Neural crest cell (in vitro differentiated cells): ENCODE data around the gene BIN2. TPM values are rescaled to one million over a fixed set of nuclear protein-coding genes. Genes with fewer than 3 reads are reported as not detected.
A peak's percentile ranks its signal among the peaks of the same experiment; 100 is the strongest.

Experiments
- DNase-seq: peaks from one replicate; pipeline ENCODE4 v3.0.0; 2021; ENCODE audit warnings: low read depth, mixed read lengths, low spot score
- H3K27ac Mint-ChIP-seq: one replicate; pipeline ENCODE4 v1.8.0; 2021; ENCODE audit warnings: mild to moderate bottlenecking, mixed read lengths; ENCODE audit not compliant: unreplicated experiment
- H3K27me3 Mint-ChIP-seq: 2 replicates; pipeline ENCODE4 v1.8.0; 2021; ENCODE audit warnings: low read depth, mild to moderate bottlenecking, mixed read lengths
- H3K36me3 Mint-ChIP-seq: 2 replicates; pipeline ENCODE4 v1.8.0; 2021; ENCODE audit warnings: low read depth, mild to moderate bottlenecking, mixed read lengths
- H3K4me1 Mint-ChIP-seq: 2 replicates; pipeline ENCODE4 v1.8.0; 2021; ENCODE audit warnings: mixed read lengths
- H3K4me3 Mint-ChIP-seq: one replicate; pipeline ENCODE4 v1.8.0; 2021; ENCODE audit warnings: mild to moderate bottlenecking, mixed read lengths
- H3K9me3 Mint-ChIP-seq: 2 replicates; pipeline ENCODE4 v1.8.0; 2021; ENCODE audit warnings: mixed read lengths
- total RNA-seq: library from RNA; stranded (reverse); gene quantifications from 2 replicates; pipeline ENCODE4 v1.2.1, GENCODE V29; 2021
- TF ChIP-seq, protein P1 (sequence below): fragments of 200-600 bp; sonication (generic); conservative IDR thresholded peaks from 2 replicates; pipeline ENCODE4 v1.5.0; 2021; ENCODE audit warnings: antibody characterized with exemption, mild to moderate bottlenecking

The BIN2 gene
- total RNA-seq, 1 donor from 2014 or later = not detected

DNA sequence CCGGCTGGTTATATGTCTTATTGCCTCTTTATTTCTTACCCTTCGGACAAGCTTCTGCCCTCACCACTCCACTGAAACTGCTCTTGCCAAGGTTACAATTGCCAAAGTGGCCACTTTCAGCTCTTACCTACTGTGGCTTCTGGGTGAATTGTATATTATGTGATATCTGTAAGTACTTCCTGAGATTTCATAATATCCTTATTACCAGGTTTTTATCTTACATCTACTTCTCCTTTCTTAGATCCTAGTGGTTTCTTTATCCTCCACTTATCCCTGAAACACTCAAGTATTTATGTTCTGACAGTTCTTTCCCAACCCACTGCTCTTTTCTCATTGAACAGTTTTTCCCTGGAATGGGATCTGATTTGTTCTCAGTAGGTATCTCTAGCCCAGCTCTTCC, 12.0 kb upstream of the BIN2 start:
- H3K9me3 Mint-ChIP-seq = no peaks in the 10 kb centered on the region
- H3K4me1 Mint-ChIP-seq = no peaks in the 10 kb centered on the region
- TF ChIP-seq, protein P1, sequence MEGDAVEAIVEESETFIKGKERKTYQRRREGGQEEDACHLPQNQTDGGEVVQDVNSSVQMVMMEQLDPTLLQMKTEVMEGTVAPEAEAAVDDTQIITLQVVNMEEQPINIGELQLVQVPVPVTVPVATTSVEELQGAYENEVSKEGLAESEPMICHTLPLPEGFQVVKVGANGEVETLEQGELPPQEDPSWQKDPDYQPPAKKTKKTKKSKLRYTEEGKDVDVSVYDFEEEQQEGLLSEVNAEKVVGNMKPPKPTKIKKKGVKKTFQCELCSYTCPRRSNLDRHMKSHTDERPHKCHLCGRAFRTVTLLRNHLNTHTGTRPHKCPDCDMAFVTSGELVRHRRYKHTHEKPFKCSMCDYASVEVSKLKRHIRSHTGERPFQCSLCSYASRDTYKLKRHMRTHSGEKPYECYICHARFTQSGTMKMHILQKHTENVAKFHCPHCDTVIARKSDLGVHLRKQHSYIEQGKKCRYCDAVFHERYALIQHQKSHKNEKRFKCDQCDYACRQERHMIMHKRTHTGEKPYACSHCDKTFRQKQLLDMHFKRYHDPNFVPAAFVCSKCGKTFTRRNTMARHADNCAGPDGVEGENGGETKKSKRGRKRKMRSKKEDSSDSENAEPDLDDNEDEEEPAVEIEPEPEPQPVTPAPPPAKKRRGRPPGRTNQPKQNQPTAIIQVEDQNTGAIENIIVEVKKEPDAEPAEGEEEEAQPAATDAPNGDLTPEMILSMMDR = no peak
- DNase-seq = no peak
- H3K36me3 Mint-ChIP-seq = no peaks in the 10 kb centered on the region
- H3K4me3 Mint-ChIP-seq = no peak overlapping the region
- no peak overlapping the region for H3K27ac Mint-ChIP-seq
- H3K27me3 Mint-ChIP-seq = no peaks in the 10 kb centered on the region

DNA sequence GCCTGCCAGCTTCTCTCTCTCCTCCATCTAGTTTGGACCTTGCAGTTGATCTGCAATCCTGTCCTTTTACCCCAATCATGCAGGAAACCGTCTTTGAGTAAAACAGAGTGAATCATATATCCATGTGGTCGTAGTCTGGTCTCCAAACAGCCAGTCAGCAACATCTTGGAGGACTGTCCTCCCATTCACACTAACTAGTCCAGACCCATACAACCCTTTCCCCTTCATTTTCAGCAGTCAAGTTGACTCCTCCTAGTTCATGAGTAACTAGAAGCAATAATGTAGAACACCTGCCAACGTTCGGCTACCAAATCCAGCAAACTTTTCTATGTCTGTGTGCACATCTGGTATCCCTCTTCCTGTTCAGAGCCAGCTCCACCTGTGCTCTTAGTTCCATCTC, 10.8 kb upstream of the BIN2 start:
- TF ChIP-seq, protein P1 = no peak
- Mint-ChIP-seq H3K27ac (no peak overlapping the region), H3K36me3 (no peaks in the 10 kb centered on the region), H3K4me3 (no peak overlapping the region), H3K27me3 (no peaks in the 10 kb centered on the region), H3K9me3 (no peaks in the 10 kb centered on the region), H3K4me1 (no peaks in the 10 kb centered on the region)
- no peak for DNase-seq

DNA sequence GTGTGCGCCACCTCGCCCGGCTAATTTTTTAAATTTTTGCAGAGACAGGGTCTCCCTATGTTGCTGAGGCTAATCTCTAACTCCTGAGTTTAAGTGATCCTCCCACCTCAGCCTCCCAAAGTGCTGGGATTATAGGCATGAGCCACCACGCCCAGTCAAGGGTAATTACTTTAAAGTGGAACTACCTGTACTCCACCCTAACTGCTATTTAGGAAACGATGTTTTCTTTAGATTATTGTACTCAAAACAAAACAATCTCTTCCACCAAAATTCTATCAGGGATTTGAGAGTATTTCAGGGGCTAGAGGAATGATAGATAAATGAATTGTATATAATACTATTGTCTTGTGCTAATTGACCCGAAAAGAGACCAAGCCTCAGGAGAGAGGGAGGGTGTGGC, 9.6 kb upstream of the BIN2 start:
- TF ChIP-seq, protein P1 = no peak
- no peaks in the 10 kb centered on the region for H3K36me3 Mint-ChIP-seq

DNA sequence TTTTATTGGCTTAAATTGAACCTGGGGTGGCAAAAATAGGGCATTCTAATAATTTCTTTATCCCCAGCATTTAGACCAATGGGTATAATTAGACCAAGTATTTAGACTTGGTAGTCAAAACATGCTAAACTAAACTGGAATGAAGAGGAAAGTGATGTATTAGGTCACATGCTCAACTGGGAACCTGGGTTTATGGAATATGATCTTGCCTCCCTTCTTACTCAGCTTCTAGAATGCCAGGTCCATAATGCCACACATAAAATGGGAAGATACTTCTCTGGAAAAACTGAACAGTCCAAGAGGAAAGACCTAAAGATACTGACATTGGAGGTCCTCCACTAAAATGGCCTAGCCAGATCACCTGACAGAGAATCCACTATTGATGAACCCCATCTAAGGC, 6.2 kb upstream of the BIN2 start:
- Mint-ChIP-seq H3K9me3 (no peaks in the 10 kb centered on the region), H3K4me3 (no peak overlapping the region), H3K36me3 (no peaks in the 10 kb centered on the region), H3K27ac (no peak overlapping the region), H3K27me3 (no peaks in the 10 kb centered on the region), H3K4me1 (peaks cover 13% of the 10 kb centered on the region)
- TF ChIP-seq, protein P1 = no peak
- no peak for DNase-seq

More for the DNA sequence above, 9.6 kb upstream of the BIN2 start:
- no peak for DNase-seq
- Mint-ChIP-seq H3K4me1 (no peaks in the 10 kb centered on the region), H3K4me3 (no peak overlapping the region), H3K27ac (peak overlapping the region; percentile 8), H3K27me3 (no peaks in the 10 kb centered on the region), H3K9me3 (no peaks in the 10 kb centered on the region)

DNA sequence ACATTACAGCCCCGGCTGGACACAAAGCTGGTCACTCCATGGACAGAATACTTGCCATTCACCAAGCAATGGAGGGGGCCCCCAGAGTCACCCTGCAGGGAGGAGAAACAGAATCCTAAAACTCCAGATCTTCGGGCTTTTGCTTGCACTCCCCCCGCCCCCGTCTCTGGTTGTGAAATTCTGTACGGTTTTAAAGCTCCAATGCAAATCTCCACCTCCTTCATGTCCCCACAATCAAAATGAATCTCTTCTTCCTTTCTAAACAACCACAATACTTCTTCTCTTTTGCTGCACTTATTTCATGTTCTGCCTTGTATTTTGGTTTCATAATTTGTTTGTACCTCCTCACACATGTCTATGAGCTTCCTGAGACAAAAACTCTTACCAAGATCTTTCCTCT, 5.8 kb upstream of the BIN2 start:
- DNase-seq = no peak
- Mint-ChIP-seq H3K36me3 (no peaks in the 10 kb centered on the region), H3K27ac (no peak overlapping the region), H3K4me1 (peaks cover 13% of the 10 kb centered on the region), H3K4me3 (no peak overlapping the region), H3K27me3 (no peaks in the 10 kb centered on the region), H3K9me3 (no peaks in the 10 kb centered on the region)
- TF ChIP-seq, protein P1 = no peak

DNA sequence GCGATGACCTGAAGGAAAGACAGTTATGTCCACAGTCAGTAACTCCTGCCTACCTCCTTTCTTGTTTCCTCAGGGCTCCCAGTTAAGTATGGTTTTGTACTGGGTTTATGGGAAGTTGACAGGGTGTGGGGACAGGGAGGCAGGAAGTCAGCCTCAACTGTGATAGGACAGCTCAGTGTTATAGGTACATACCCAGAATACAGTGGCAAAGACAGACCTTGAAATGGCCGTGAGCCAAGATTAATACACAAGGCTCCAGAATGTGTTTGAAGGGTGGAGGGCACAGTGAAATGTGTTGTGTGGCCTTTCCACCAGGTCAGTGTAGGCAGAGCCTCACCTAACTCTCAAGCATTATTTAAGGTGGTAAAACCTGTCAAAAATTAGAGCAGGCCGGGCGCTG, 4.6 kb upstream of the BIN2 start:
- no peaks in the 10 kb centered on the region for H3K27me3 Mint-ChIP-seq
- no peak overlapping the region for H3K27ac Mint-ChIP-seq
- no peak for DNase-seq
- H3K4me3 Mint-ChIP-seq = no peak overlapping the region
- TF ChIP-seq, protein P1 = no peak
- no peaks in the 10 kb centered on the region for H3K36me3 Mint-ChIP-seq
- H3K4me1 Mint-ChIP-seq = peaks cover 13% of the 10 kb centered on the region
- no peaks in the 10 kb centered on the region for H3K9me3 Mint-ChIP-seq
